ENCODE results near the gene SBF2.
"Not testable (repeated sequence)": the region's sequence is repeated elsewhere in the genome, so short reads cannot be mapped to it uniquely, and the experiment has no call there.

The SBF2 gene

GRCh38 chr11:10049756-10050155 lies 244.3 kb downstream of the SBF2 start:
- DNase-seq = no peak

GRCh38 chr11:10048350-10048749 lies 245.7 kb downstream of the SBF2 start:
- DNase-seq = no peak

GRCh38 chr11:10044618-10045017 lies 249.4 kb downstream of the SBF2 start:
- DNase-seq = no peak

- no peak for DNase-seq
Measured at GRCh38 chr11:10042699-10043098, 251.3 kb downstream of the SBF2 start.

- no peak for DNase-seq
Measured at GRCh38 chr11:10041748-10042446, 252.1 kb downstream of the SBF2 start.

GRCh38 chr11:10041332-10041731 lies 252.7 kb downstream of the SBF2 start:
- DNase-seq = no peak

- no peak for DNase-seq
Measured at GRCh38 chr11:10038521-10039302, 255.3 kb downstream of the SBF2 start.

GRCh38 chr11:10035932-10036331 lies 258.1 kb downstream of the SBF2 start:
- DNase-seq = not testable (repeated sequence)

- no peak for DNase-seq
Measured at GRCh38 chr11:10032935-10033334, 261.1 kb downstream of the SBF2 start.

- DNase-seq = no peak
Measured at GRCh38 chr11:10030122-10030490, 263.9 kb downstream of the SBF2 start.

GRCh38 chr11:10029386-10030121 lies 264.5 kb downstream of the SBF2 start:
- DNase-seq = no peak

- no peak for DNase-seq
Measured at GRCh38 chr11:10026514-10026913, 267.5 kb downstream of the SBF2 start.

- no peak for DNase-seq
Measured at GRCh38 chr11:10023212-10023611, 270.8 kb downstream of the SBF2 start.

- DNase-seq = no peak
Measured at GRCh38 chr11:10022764-10023163, 271.3 kb downstream of the SBF2 start.

GRCh38 chr11:10021563-10021962 lies 272.5 kb downstream of the SBF2 start:
- no peak for DNase-seq

- DNase-seq = no peak
Measured at GRCh38 chr11:10019906-10020682, 273.9 kb downstream of the SBF2 start.

GRCh38 chr11:10017911-10018310 lies 276.1 kb downstream of the SBF2 start:
- DNase-seq = no peak

- no peak for DNase-seq
Measured at GRCh38 chr11:10017050-10017449, 277.0 kb downstream of the SBF2 start.

- no peak for DNase-seq
Measured at GRCh38 chr11:10012068-10012467, 282.0 kb downstream of the SBF2 start.

- DNase-seq = no peak
Measured at GRCh38 chr11:10005955-10006525, 288.0 kb downstream of the SBF2 start.

GRCh38 chr11:10004526-10005113 lies 289.4 kb downstream of the SBF2 start:
- DNase-seq = no peak

- DNase-seq = no peak
Measured at GRCh38 chr11:10002221-10002620, 291.8 kb downstream of the SBF2 start.

All from activated CD4-positive, alpha-beta T cell treated with anti-CD3 and anti-CD28 coated beads, Interleukin-2, amount 50 U/mL, for 1 hour (primary cell).